A673 (cell line): ENCODE measurements around the gene ACTL10.

Source experiments
- CTCF ChIP-seq: fragments of 300-800, 200-600 bp; sonication (generic); conservative IDR thresholded peaks from 2 replicates; pipeline ENCODE4 v1.5.1; 2017; ENCODE audit warnings: low read depth, mild to moderate bottlenecking, antibody characterized with exemption, low read length, moderate library complexity, mixed read lengths
- EZH2 ChIP-seq: fragments of 200-600 bp; sonication (generic); IDR thresholded peaks from 2 replicates; pipeline ENCODE4 v1.6.1; 2017; ENCODE audit warnings: borderline replicate concordance, low read depth, mild to moderate bottlenecking, mixed read lengths, antibody characterized with exemption, low read length; ENCODE audit not compliant: poor library complexity, severe bottlenecking

- TF ChIP-seq CTCF (no peak), EZH2 (no peak)
Measured at GRCh38 chr20:33629533-33629932, 37.2 kb upstream of the ACTL10 start.
